Ishikawa (cell line): ENCODE measurements around the gene MYO16.

Experiments
- CEBPB ChIP-seq: IDR thresholded peaks from 2 replicates; pipeline ENCODE4 v1.6.1; 2012
- CREB1 ChIP-seq: IDR thresholded peaks from 2 replicates; pipeline ENCODE4 v1.6.1; 2012; ENCODE audit warnings: low read depth
- EGR1 ChIP-seq: IDR thresholded peaks from 2 replicates; pipeline ENCODE4 v1.6.1; 2012
- EP300 ChIP-seq: IDR thresholded peaks from 2 replicates; pipeline ENCODE4 v1.6.1; 2012; ENCODE audit warnings: borderline replicate concordance
- FOXM1 ChIP-seq: IDR thresholded peaks from 2 replicates; pipeline ENCODE4 v1.6.1; 2012; ENCODE audit warnings: low read depth, borderline replicate concordance
- MAX ChIP-seq: IDR thresholded peaks from 2 replicates; pipeline ENCODE4 v1.6.1; 2012
- NFIC ChIP-seq: IDR thresholded peaks from 2 replicates; pipeline ENCODE4 v1.6.1; 2012
- RAD21 ChIP-seq: IDR thresholded peaks from 2 replicates; pipeline ENCODE4 v1.6.1; 2012; ENCODE audit warnings: low read depth
- REST ChIP-seq: IDR thresholded peaks from 2 replicates; pipeline ENCODE4 v1.6.1; 2012; ENCODE audit warnings: low read depth, mild to moderate bottlenecking
- TAF1 ChIP-seq: IDR thresholded peaks from 2 replicates; pipeline ENCODE4 v1.6.1; 2012; ENCODE audit warnings: low read depth, mild to moderate bottlenecking
- TCF12 ChIP-seq: IDR thresholded peaks from 2 replicates; pipeline ENCODE4 v1.6.1; 2012; ENCODE audit warnings: low read depth
- TEAD4 ChIP-seq: IDR thresholded peaks from 2 replicates; pipeline ENCODE4 v1.6.1; 2012
- USF1 ChIP-seq: IDR thresholded peaks from 2 replicates; pipeline ENCODE4 v1.6.1; 2012
- YY1 ChIP-seq: IDR thresholded peaks from 2 replicates; pipeline ENCODE4 v1.6.1; 2012; ENCODE audit warnings: low read depth
- ZBTB7A ChIP-seq: IDR thresholded peaks from 2 replicates; pipeline ENCODE4 v1.6.1; 2012; ENCODE audit warnings: low read depth

Gene MYO16

GRCh38 chr13:108943842-108944241, 314.4 kb downstream of the MYO16 start:
- no peak for TF ChIP-seq MAX
- TF ChIP-seq FOXM1: no peak
- no peak for TF ChIP-seq EP300
- TF ChIP-seq YY1: no peak
- no peak for TF ChIP-seq NFIC
- no peak for TF ChIP-seq TAF1
- no peak for TF ChIP-seq CEBPB
- no peak for TF ChIP-seq REST
- TF ChIP-seq TCF12: no peak
- no peak for TF ChIP-seq RAD21
- TF ChIP-seq EGR1: no peak
- no peak for TF ChIP-seq ZBTB7A
- TF ChIP-seq USF1: no peak
- no peak for TF ChIP-seq CREB1
- no peak for TF ChIP-seq TEAD4

- no peak for TF ChIP-seq CEBPB
- TF ChIP-seq YY1: no peak
- TF ChIP-seq REST: no peak
- TF ChIP-seq MAX: no peak
- no peak for TF ChIP-seq FOXM1
- TF ChIP-seq TAF1: no peak
- TF ChIP-seq TEAD4: no peak
- no peak for TF ChIP-seq RAD21
- TF ChIP-seq USF1: no peak
- TF ChIP-seq TCF12: no peak
Observed at GRCh38 chr13:108944760-108945159, 315.3 kb downstream of the MYO16 start.

GRCh38 chr13:108947551-108948030, 318.2 kb downstream of the MYO16 start:
- no peak for TF ChIP-seq YY1
- no peak for TF ChIP-seq RAD21
- TF ChIP-seq REST: no peak
- TF ChIP-seq ZBTB7A: no peak

- TF ChIP-seq TAF1: no peak
- TF ChIP-seq ZBTB7A: no peak
- no peak for TF ChIP-seq TCF12
- TF ChIP-seq REST: no peak
- TF ChIP-seq NFIC: no peak
- no peak for TF ChIP-seq RAD21
- TF ChIP-seq MAX: no peak
- TF ChIP-seq EP300: no peak
- no peak for TF ChIP-seq FOXM1
- TF ChIP-seq TEAD4: no peak
- TF ChIP-seq CEBPB: no peak
- TF ChIP-seq USF1: no peak
- TF ChIP-seq EGR1: no peak
- TF ChIP-seq CREB1: no peak
Observed at GRCh38 chr13:108948251-108948671, 318.9 kb downstream of the MYO16 start.
